Hypothalamus (tissue), 51 donors: Measurements from ENCODE around the gene AMDHD2.
"Not testable (repeated sequence)": the region's sequence is repeated elsewhere in the genome, so short reads cannot be mapped to it uniquely, and the experiment has no call there.

Experiments
- DNase-seq, 51 donors: peaks; one replicate each; lab custom pipeline; 2025; lab: John Stamatoyannopoulos, UW

Gene AMDHD2

GRCh38 chr16:2530629-2531318, 10.6 kb downstream of the AMDHD2 start:
- DNase-seq, result no peak

- no peak for DNase-seq
Measured at GRCh38 chr16:2531371-2531695, 11.2 kb downstream of the AMDHD2 start, which contains the start of gene CEMP1. Gene CEMP1, minus strand, starts transcription at chr16:2531408. Its CDS starts 335 bp downstream, at chr16:2531073.

- DNase-seq, result peak; percentile 66 to 99 (median 94)
Measured at GRCh38 chr16:2531696-2532493, 11.7 kb downstream of the AMDHD2 start.

- DNase-seq, result peak in 32 of 51 donors; percentile 24 to 81 (median 51)
Measured at GRCh38 chr16:2532494-2533141, 12.4 kb downstream of the AMDHD2 start.

GRCh38 chr16:2533142-2533755, 13.1 kb downstream of the AMDHD2 start:
- DNase-seq, result not testable (repeated sequence)

- no peak for DNase-seq
Measured at GRCh38 chr16:2533912-2534311, 13.7 kb downstream of the AMDHD2 start.

GRCh38 chr16:2534335-2534734, 14.2 kb downstream of the AMDHD2 start:
- not testable (repeated sequence) for DNase-seq

- DNase-seq, result no peak
Measured at GRCh38 chr16:2535625-2536013, 15.4 kb downstream of the AMDHD2 start.

- DNase-seq, result peak; percentile 25 to 96 (median 89)
Measured at GRCh38 chr16:2537451-2538379, 17.5 kb downstream of the AMDHD2 start, which contains the start of gene PDPK1. Gene PDPK1, plus strand, starts transcription at chr16:2538021. Its CDS starts 92 bp downstream, at chr16:2538113.

GRCh38 chr16:2539192-2539844, 19.1 kb downstream of the AMDHD2 start:
- DNase-seq, result not testable (repeated sequence)

GRCh38 chr16:2539845-2540458, 19.8 kb downstream of the AMDHD2 start:
- DNase-seq, result peak in 15 of 51 donors; percentile 18 to 56 (median 35)

- DNase-seq, result not testable (repeated sequence)
Measured at GRCh38 chr16:2540912-2541311, 20.7 kb downstream of the AMDHD2 start.

- not testable (repeated sequence) for DNase-seq
Measured at GRCh38 chr16:2541409-2541808, 21.2 kb downstream of the AMDHD2 start.

GRCh38 chr16:2543771-2544170, 23.6 kb downstream of the AMDHD2 start:
- DNase-seq, result not testable (repeated sequence)

- DNase-seq, result not testable (repeated sequence)
Measured at GRCh38 chr16:2550283-2550878, 30.2 kb downstream of the AMDHD2 start.

- not testable (repeated sequence) for DNase-seq
Measured at GRCh38 chr16:2551420-2551889, 31.3 kb downstream of the AMDHD2 start.

GRCh38 chr16:2554709-2555425, 34.7 kb downstream of the AMDHD2 start:
- not testable (repeated sequence) for DNase-seq
